Heart left ventricle (tissue), 13 donors: Measurements from ENCODE around the gene TMEM178B.

Experiments
- POLR2A ChIP-seq, 2 donors: fragments of 450-650 bp; IDR thresholded peaks; one replicate each; pipeline ENCODE4 v1.6.1; 2017; ENCODE audit warnings: antibody characterized with exemption in 2 of 2, mild to moderate bottlenecking in 2 of 2, moderate library complexity in 2 of 2
- TF ChIP-seq, protein P1 (sequence below), 12 donors: fragments of 200-600 bp; sonication (generic) in 4 of 12; IDR thresholded peaks; one replicate each; pipeline versions ENCODE4 v1.5.0 to v1.8.0; 2018 to 2022; ENCODE audit warnings: antibody characterized with exemption in 12 of 12, mild to moderate bottlenecking in 5 of 12
- donor health status: ischemic (EF 13 %, LVEDD 7.1; RV severe dilation, severe dysfunction).
- donor health status: DM: no; HTN: yes; CAD: no.
- donor health status: DM: no; HTN: no; CAD: no.
- donor health status: ischemic (EF 25% LVEDD 6.9; RV normal size, moderate dysfunction).
- donor health status: ischemic (EF 25% LVEDD 5.7; RV mildly dilated, moderate dysfunction).
- donor health status: ischemic (EF 35%, LVEDD 5.7; RV mildly dilated, moderate dysfunction).
- donor health status: nonischemic (EF 11% LVEDD 7.7; RV severe dilation, severe dysfunction).
- donor health status: DM: yes; HTN: yes; CAD: no.
- donor health status: PGD.
- donor health status: ischemic (EF 29% LVEDD 5.4; RV normal size, mild dysfunction).
- donor health status: nonischemic (EF 23%, LVEDD 6.1; RV moderate dilation, normal function).

DNA sequence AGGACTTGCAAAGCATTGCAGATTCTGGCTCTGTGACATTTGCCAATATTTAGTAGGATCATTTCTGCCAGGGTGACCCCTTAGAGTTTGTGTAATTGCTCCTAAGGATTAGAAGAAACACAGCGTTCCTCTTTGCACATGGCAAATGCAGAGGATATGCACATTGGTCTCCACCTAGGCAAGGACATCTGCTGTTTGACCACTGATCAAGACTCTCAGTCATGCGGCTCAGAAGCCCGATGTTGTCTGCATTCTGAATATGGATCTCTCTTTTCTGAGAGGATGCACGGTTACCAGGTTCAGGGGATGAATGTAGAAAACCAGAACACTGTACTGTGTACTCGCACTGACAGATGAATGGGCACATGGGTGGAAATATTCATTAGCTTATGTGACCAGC is 296.8 kb downstream of the TMEM178B start:
- TF ChIP-seq, protein P1, sequence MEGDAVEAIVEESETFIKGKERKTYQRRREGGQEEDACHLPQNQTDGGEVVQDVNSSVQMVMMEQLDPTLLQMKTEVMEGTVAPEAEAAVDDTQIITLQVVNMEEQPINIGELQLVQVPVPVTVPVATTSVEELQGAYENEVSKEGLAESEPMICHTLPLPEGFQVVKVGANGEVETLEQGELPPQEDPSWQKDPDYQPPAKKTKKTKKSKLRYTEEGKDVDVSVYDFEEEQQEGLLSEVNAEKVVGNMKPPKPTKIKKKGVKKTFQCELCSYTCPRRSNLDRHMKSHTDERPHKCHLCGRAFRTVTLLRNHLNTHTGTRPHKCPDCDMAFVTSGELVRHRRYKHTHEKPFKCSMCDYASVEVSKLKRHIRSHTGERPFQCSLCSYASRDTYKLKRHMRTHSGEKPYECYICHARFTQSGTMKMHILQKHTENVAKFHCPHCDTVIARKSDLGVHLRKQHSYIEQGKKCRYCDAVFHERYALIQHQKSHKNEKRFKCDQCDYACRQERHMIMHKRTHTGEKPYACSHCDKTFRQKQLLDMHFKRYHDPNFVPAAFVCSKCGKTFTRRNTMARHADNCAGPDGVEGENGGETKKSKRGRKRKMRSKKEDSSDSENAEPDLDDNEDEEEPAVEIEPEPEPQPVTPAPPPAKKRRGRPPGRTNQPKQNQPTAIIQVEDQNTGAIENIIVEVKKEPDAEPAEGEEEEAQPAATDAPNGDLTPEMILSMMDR (IDR thresholded peaks at IDR 0.05) = no peak
- TF ChIP-seq POLR2A (IDR thresholded peaks at IDR 0.05) = no peak
